Esophagus squamous epithelium (tissue), 4 donors: ENCODE results near the gene ALG8.

Source experiments
- POLR2A ChIP-seq, 4 donors: fragments of 450-650 bp; IDR thresholded peaks; one replicate each; pipeline ENCODE4 v1.6.1; 2017; ENCODE audit warnings: antibody characterized with exemption in 4 of 4, mild to moderate bottlenecking in 4 of 4, moderate library complexity in 3 of 4
- TF ChIP-seq, protein P1 (sequence below), 6 experiments: fragments of 450-650 bp in 4 of 6; fragments of 200-600 bp in 2 of 6; sonication (generic) in 2 of 6; IDR thresholded peaks; one replicate each; pipeline ENCODE4 v1.5.1; 2016 to 2019; ENCODE audit warnings: antibody characterized with exemption in 6 of 6, mild to moderate bottlenecking in 4 of 6, moderate library complexity in 4 of 6

DNA sequence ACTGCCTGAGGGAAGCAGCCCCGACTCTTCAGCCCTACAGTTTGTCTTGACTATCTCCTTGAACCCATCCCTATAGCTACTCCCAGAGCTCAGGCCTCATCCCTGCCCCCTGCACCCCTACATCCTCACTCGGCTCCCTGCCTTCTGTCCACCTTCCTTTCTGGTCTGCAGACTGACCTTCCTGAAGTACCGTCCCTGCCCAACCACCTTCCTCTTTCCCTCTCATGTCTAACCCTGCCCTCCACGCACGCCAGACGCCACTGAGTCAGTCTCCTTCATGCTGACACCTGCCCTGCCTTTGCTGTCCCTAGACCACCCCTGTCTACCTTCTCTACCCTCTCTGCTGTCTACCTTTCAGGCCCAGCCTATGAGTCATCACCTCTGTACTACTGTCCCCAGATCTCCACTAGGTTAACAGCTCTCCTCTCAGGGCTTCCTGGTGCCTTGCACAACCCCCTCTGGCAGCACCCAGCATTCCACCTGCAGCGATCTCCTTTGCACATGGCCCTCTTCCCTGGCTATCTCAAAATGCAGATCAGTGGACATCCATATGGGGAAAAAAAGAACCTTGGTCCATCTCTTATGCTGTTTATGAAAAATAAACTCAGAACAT is 40.1 kb upstream of the ALG8 start:
- TF ChIP-seq, protein P1, sequence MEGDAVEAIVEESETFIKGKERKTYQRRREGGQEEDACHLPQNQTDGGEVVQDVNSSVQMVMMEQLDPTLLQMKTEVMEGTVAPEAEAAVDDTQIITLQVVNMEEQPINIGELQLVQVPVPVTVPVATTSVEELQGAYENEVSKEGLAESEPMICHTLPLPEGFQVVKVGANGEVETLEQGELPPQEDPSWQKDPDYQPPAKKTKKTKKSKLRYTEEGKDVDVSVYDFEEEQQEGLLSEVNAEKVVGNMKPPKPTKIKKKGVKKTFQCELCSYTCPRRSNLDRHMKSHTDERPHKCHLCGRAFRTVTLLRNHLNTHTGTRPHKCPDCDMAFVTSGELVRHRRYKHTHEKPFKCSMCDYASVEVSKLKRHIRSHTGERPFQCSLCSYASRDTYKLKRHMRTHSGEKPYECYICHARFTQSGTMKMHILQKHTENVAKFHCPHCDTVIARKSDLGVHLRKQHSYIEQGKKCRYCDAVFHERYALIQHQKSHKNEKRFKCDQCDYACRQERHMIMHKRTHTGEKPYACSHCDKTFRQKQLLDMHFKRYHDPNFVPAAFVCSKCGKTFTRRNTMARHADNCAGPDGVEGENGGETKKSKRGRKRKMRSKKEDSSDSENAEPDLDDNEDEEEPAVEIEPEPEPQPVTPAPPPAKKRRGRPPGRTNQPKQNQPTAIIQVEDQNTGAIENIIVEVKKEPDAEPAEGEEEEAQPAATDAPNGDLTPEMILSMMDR (IDR thresholded peaks at IDR 0.05): no peak
- TF ChIP-seq POLR2A (IDR thresholded peaks at IDR 0.05): no peak
